Measurements from ENCODE around the gene ACADS.

Gene ACADS

DNA sequence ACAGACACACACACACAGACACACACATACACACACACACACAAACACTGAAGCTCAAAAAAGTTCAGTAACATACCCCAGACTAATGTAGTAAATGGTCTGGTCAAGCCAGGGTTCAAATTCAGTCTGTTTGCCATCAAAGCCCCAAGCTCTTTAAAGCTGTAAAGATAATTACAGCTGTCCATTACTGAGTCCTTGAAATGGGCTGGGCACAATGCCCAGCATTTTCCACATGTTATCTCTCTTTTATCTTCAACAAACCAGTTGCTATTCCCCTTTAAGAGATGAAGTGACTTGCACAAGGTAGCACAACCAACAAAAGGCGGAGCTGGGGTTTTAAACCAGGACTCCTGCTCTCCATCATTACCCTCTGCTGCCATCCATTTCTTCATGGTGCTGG lies 23.0 kb upstream of the ACADS start:
- no peak for DNase-seq (ENCODE audit: low spot score)

GRCh38 chr12:120703311-120703942 lies 22.2 kb upstream of the ACADS start:
- DNase-seq (ENCODE audit: low spot score): no peak

DNA sequence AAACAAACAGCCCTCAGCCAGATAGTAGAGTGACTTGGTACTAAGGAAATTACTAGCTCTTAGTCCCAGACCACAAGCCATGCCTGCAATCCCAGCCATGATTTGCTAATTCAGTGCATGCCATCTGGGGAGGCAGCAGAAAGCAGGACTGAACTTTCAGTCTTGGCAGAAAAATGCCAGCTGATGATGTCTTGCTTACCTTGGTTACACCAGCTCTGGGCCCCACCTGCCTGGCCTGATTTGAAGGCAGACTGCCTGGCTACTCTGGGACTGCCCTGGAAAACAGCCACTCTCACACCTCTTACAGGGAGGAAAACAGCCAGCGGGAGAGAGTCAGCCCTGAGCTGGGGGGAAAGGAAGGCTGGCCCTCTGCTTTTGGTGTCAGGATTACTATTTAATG lies 20.0 kb upstream of the ACADS start:
- no peak for DNase-seq (ENCODE audit: low spot score)

GRCh38 chr12:120706029-120706428 lies 19.6 kb upstream of the ACADS start:
- DNase-seq (ENCODE audit: low spot score): no peak

GRCh38 chr12:120708651-120709050 lies 17.0 kb upstream of the ACADS start:
- no peak for DNase-seq (ENCODE audit: low spot score)

DNA sequence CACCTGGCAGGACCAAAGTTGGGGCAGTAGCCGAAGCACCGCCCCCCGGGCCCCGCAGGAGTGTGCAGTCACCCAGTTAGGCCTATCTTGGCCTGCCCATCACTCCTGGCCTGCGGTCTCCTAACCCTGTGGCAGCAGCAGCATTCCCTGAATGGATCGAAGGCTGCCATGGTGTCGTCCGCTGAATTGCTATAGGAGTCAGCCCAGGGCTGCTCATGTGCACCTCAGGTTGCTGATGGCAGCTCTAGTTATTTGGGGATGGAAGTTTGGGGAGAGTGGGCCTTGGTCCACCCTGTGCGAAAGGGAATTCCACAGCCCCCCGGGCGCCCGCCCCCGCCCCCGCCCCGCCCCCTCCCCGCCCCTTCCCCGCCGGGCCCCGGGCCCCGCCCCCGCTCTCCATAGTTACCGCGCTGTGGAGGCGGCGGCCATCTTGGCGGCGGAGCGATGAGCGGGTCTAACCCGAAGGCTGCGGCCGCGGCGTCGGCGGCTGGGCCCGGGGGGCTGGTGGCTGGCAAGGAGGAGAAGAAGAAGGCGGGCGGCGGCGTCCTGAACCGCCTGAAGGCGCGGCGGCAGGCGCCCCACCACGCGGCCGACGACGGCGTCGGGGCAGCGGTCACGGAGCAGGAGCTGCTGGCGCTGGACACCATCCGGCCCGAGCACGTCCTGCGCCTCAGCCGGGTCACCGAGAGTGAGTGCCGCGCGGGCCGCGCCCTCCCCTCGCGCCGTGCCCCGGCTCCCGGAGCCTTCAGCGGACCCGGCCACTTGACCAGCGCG lies 15.4 kb upstream of the ACADS start, which contains the start of gene UNC119B:
UNC119B (plus strand) TSS at position 428 of the 774 bp plus-strand sequence; CDS start at position 445, 17 bp downstream.
- peak; percentile 67 for DNase-seq (ENCODE audit: low spot score)

GRCh38 chr12:120710805-120711296 lies 14.8 kb upstream of the ACADS start:
- no peak for DNase-seq (ENCODE audit: low spot score)

DNA sequence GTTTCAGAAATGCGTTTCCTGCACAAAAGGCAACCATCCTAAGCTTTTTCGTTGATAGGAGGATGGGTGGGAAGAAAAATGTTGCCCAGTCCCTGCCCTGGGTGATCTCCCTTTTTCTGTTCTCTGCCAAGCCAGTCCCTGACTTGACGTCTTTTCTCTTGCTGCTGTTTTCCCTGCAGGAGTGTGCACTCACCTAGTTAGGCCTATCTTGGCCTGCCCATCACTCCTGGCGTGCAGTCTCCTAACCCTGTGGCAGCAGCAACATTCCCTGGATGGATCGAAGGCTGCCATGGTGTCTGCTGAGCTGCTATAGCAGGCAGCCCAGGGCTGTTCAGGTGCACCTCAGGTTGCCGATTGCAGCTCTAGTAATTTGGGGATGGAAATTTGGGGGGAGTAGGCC lies 14.2 kb upstream of the ACADS start:
- no peak for DNase-seq (ENCODE audit: low spot score)

DNA sequence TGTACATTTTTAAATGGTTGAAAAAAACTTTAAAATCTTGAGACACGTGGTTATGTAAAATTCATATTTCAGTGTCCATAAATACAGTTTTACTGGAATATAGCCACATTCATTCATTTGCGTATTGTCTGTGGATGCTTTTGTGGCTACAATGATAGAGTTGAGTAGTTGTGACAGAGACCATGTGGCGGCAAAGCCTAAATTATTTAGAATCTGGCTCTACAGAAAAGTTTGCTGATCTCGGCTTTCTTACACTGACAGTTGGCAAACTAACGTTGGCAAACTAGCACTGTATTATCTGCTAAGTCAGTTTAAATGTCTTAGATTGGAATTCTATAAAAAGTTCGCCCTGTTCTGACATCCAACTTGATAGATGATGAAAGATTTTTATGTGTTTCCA lies 13.0 kb upstream of the ACADS start:
- DNase-seq (ENCODE audit: low spot score): no peak

DNA sequence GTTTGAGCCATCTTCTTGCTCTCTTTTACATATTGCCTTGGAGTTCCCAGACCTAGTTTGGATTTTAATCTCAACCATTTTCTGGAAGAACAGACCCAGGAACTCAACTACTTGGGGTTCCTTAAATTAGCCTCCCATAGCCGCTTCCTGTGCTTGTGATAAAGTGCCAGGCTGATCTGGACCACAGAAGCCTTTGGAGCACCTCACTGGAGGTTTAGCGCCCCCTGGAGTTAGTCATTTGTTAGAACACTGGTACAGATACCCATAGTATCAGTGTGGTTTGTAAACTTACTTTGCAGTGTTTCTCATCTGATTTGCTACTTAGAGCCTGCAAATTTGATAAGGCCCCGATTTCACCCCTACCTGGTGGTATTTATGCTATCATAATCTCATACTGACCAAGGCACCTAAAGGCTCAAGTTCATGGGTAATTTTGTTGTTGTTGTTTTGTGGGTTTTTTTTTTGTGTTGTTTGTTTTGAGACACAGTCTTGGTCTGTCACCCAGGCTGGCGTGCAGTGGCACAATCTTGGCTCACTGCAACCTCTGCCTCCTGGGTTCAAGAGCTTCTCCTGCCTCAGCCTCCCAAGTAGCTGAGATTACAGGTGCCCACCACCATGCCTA lies 11.7 kb upstream of the ACADS start:
- peak; percentile 79 for DNase-seq (ENCODE audit: low spot score)

GRCh38 chr12:120718055-120718454 lies 7.6 kb upstream of the ACADS start:
- DNase-seq (ENCODE audit: low spot score): no peak

- no peak for DNase-seq (ENCODE audit: low spot score)
Observed at GRCh38 chr12:120719072-120719471, 6.6 kb upstream of the ACADS start.

DNA sequence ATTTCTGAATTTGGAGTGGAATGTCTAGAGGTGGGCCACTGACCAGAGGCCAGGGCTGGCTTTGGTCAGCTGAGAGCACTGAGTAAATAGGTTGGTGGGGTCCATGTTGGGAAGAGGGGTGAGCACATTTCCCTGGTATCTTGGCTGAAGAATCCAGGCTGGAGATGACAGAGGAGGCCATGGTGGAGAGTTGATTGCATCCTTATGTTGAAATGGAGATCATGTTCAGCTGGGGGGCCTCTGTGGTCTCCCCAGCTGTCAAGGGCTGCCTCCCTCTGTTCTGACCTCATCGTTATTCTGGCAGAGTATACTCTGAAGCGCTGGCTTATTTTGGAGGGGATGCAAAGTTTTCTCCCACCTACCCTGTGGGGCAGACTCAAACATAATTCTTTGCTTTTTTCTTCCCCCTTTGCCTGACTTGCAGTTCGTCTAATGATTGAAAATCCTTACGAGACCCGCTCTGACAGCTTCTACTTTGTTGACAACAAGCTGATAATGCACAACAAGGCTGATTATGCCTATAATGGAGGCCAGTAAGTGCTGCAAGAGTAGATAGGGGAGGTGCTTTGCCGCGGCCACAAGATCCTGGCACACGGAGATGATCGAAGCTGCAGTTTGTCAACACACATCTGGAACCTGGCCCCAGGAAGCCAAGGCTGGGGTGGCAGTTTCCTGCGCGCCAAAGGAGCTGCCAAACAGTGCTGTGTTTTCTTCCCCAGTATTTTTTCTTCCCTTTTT lies 6.0 kb upstream of the ACADS start:
- no peak for DNase-seq (ENCODE audit: low spot score)

DNA sequence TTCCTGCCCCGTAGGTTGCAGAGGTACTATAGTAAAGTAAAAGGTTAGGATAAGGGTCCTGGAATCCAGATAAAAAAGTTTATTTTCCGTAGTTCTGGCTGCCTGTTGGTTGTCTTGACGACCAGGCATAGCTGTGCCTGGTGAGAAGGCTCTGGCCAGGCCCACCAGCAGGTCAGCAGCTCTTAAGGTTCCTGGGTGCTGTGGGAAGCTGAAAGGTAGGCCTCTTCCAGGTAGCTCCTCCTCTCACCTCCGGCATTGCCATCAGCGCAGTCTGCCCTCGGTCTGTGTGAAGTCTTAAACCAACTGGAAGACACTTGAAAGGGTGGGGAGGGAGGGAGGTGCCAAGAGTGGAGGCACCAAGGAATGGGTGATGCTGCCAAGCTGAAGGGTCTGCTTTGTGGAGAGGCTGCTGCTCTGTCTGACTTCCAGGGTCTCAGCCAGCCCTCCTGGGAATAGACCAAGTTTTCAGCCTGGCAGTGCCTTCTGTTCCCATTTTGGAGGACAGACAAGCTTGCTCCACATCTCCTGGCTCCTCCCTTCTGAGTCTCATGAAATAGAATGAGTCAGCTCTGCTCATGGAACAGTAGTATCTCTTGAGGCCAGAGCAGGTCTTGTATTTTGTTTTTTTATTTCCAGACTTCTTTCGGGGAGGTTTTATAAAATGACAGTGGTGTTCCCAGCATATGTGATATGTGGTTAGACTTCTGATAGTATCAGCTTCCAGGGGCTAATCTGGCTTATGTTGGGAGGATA lies 5.2 kb upstream of the ACADS start:
- DNase-seq (ENCODE audit: low spot score): peak; percentile 73

DNA sequence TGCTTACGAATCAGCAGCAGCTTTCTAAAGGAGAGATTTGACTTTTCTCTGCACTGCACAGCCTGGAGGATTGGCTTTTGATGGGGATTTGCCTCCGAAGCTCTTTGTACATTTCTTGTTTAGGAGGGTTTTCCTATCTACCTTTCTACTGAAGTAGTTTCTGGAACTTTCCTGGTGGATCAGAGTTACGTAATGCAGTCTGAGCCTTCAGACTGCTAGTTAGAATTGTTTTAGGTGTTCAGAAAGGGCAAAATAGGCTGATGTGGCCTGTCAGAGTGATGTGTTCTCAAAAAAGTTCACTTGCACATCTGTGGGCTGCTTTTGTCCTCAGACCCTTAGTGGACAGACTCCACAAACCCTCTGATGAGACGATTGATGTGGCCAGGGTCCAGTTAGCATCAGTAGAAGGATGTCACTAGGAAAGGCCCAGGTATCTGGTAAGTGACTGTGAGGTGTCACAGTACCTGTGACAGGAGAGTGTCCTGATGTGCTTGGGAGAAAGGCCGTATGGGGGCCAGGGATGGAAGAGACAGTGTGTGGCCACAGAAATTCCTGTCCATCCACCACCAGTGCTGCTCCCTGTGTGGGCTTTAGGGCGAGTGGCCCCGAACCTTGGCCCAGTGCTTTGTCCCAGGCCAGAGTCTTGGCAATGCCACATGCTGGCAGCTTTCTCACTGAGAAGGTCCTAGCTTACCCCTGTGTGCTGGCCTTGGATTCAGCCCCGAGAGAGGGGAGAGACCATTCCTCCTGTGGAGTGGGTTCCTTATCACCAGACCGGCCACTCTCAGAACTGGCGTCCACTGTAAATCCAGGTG lies 4.4 kb upstream of the ACADS start:
- DNase-seq (ENCODE audit: low spot score): no peak

DNA sequence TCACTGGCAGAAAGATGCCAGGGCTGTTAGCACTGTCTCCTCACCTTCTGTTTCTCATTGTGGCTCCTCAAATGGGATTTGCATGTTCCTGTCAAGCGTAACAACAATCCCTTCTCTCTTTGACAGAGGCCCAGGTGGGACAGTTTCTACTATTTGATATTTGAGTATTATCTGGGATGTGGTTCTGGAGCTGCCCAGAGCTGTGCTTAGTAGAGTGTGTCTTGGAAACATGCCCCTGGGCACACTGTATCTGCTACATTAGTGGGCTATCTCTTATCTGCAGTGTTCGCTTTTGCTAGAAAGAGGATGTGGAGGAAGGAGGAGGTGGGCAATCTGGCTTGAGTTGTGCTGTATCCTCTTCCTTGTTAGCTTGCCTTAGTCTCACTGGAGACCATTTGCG lies 3.8 kb upstream of the ACADS start:
- no peak for DNase-seq (ENCODE audit: low spot score)

DNA sequence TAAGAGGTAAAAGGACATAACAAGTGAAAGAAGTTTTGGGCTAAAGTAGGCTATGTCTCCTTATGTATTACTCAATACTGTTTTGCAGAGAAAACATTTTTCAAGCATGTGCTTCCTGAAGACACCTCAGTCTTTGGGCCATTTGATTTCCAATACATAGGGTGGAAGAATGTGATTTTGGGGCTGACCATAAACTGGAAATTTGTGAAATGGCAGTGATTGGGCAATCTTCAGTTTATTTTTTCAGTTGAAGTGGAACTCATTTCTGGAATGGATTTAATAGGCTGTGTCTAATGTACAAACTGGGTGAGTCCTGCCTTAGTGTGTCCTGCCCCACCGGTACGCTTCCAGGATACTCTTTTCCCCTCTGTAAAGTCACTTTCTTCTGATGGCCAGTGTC lies 2.8 kb upstream of the ACADS start:
- DNase-seq (ENCODE audit: low spot score): no peak

GRCh38 chr12:120724720-120725119 lies 906 bp upstream of the ACADS start:
- no peak for DNase-seq (ENCODE audit: low spot score)

GRCh38 chr12:120725151-120725658 lies 421 bp upstream of the ACADS start:
- DNase-seq (ENCODE audit: low spot score): no peak

GRCh38 chr12:120726510-120726793 lies 826 bp downstream of the ACADS start:
- DNase-seq (ENCODE audit: low spot score): no peak

DNA sequence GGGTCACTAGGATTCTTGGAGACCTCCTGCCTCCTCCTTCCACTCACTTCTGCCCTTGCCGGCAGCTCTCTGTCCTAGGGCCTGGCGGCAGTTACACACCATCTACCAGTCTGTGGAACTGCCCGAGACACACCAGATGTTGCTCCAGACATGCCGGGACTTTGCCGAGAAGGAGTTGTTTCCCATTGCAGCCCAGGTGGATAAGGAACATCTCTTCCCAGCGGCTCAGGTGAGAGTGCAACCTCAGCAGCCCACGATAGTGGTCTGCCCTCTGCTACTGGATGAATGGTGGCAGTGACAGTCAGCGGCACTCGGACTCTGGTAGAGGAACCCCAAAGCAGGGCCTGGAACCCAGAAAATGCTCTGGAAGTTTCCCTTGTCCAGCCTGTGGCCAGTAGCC lies 1.3 kb downstream of the ACADS start:
- DNase-seq (ENCODE audit: low spot score): no peak

Measured in globus pallidus (tissue), 1 donor.